AG04450 (cell line): ENCODE data around the gene GMCL2. TPM values are rescaled to one million over a fixed set of nuclear protein-coding genes. Genes with fewer than 3 reads are reported as not detected.

Experiments used
- CTCF ChIA-PET: fragments of 300-600, 350-600 bp; formaldehyde crosslinking; extraction: SDS; loops from one replicate; lab custom pipeline; 2022; ENCODE audit warnings: antibody characterized with exemption, inconsistent platforms; lab: Charles Lee
- POLR2A ChIA-PET: fragments of 350-600 bp; formaldehyde crosslinking; extraction: SDS; loops from one replicate; lab custom pipeline; 2021; ENCODE audit warnings: antibody characterized with exemption, inconsistent platforms; lab: Yijun Ruan, JAX
- DNase-seq: peaks from one replicate; pipeline ENCODE4 v3.0.0-alpha.2; 2011; ENCODE audit warnings: low read depth, low spot score
- H3K27ac ChIP-seq: one replicate; pipeline ENCODE4 v1.5.1; 2012; ENCODE audit warnings: low read depth, low read length, control low read depth
- H3K27me3 ChIP-seq: one replicate; pipeline ENCODE4 v1.6.0; 2012; ENCODE audit warnings: low read length; ENCODE audit not compliant: control insufficient read depth, insufficient read depth
- H3K4me3 ChIP-seq: 2 replicates; pipeline ENCODE4 v1.5.1; 2011; ENCODE audit warnings: mild to moderate bottlenecking, low read depth, low read length, control low read depth
- H3K9me3 ChIP-seq: 2 replicates; pipeline ENCODE4 v1.5.1; 2012; ENCODE audit warnings: low read length; ENCODE audit not compliant: control insufficient read depth, insufficient read depth
- polyA plus RNA-seq: library from polyadenylated mRNA; depleted of rRNA; stranded (reverse); fragments of >200 nt; gene quantifications from 2 replicates; pipeline ENCODE4 v1.2.3, GENCODE V29; 2011
- TF ChIP-seq, protein P1 (sequence below): IDR thresholded peaks from 2 replicates; pipeline ENCODE4 v1.5.1; 2011; ENCODE audit warnings: low read depth, low read length, control low read depth, inconsistent platforms

The GMCL2 gene
- polyA plus RNA-seq, 1 experiment = not detected

DNA sequence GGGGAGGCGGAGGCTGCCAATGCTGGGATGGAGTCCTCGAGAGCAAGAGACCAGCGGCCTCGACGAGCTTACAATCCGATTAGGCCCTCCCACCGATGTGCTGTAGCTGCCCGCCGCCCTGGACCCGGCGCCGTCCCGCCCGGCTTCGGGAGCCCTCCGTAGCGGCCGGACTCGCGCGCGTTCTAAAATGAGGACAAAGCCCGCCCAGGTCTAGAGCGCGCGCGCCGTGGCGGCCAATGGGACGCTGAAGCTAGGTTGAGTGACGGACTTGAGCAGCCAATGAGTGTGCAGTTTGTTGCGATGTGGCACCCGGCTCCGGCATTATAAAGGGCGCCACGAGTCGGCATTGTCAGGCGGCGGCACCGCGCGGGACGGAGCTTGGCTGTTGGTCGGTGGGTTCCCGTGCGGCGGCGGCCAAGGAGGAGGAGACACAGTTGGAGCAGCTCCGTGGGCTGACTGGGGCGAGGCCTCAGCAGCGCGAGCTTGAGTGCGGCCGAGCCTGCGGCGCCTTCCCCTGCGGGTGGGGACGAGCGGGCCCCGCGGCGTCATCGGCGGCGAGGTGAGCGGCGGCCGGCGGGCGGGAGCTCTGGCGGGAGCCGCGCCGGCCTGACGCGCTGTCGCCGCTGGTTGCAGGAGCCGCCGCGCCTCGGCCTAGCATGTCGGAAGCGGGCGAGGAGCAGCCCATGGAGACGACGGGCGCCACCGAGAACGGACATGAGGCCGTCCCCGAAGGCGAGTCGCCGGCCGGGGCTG lies 17.2 kb upstream of the GMCL2 start, which contains the start of gene HNRNPAB:
Gene HNRNPAB, plus strand, starts transcription at position 352 of the 753 bp plus-strand sequence. Its CDS starts 305 bp downstream, at position 657.
- peak within 1 kb of the TSS; percentile 75 for H3K4me3 ChIP-seq
- H3K27ac ChIP-seq = peak within 1 kb of the TSS; percentile 11
- CTCF ChIA-PET = interaction anchor here (2.1 kb wide), 1 partner anchor 129 kb away, joined by 4 read pairs; no protein-coding TSS in a partner anchor
- POLR2A ChIA-PET = interaction anchor here (0.5 to 1.5 kb wide), 26 partner anchors 9 to 1667 kb away, joined by 3 to 20 read pairs (median 4); partner anchors contain the start of genes HNRNPH1, NHP2, PHYKPL and RNF44
- DNase-seq = peak; percentile 95
- no peaks in the 10 kb centered on the region; the same call in 1 of the 2 replicates for H3K9me3 ChIP-seq
- no peaks in the 10 kb centered on the region for H3K27me3 ChIP-seq
- TF ChIP-seq, protein P1, sequence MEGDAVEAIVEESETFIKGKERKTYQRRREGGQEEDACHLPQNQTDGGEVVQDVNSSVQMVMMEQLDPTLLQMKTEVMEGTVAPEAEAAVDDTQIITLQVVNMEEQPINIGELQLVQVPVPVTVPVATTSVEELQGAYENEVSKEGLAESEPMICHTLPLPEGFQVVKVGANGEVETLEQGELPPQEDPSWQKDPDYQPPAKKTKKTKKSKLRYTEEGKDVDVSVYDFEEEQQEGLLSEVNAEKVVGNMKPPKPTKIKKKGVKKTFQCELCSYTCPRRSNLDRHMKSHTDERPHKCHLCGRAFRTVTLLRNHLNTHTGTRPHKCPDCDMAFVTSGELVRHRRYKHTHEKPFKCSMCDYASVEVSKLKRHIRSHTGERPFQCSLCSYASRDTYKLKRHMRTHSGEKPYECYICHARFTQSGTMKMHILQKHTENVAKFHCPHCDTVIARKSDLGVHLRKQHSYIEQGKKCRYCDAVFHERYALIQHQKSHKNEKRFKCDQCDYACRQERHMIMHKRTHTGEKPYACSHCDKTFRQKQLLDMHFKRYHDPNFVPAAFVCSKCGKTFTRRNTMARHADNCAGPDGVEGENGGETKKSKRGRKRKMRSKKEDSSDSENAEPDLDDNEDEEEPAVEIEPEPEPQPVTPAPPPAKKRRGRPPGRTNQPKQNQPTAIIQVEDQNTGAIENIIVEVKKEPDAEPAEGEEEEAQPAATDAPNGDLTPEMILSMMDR = no peak

- Histone ChIP-seq H3K4me3 (peak overlapping the region; percentile 75), H3K9me3 (no peaks in the 10 kb centered on the region; the same call in 1 of the 2 replicates), H3K27me3 (no peaks in the 10 kb centered on the region), H3K27ac (peak overlapping the region; percentile 11)
- TF ChIP-seq, protein P1 = no peak
- DNase-seq = no peak
- POLR2A ChIA-PET = interaction anchor here (0.7 to 1.5 kb wide), 22 partner anchors 9 to 1667 kb away, joined by 3 to 20 read pairs (median 4); partner anchors contain the start of genes HNRNPH1, NHP2, PHYKPL and RNF44
- CTCF ChIA-PET = interaction anchor here (2.1 kb wide), 1 partner anchor 128 kb away, joined by 4 read pairs; no protein-coding TSS in a partner anchor
These were observed 16.6 kb upstream of the GMCL2 start for GRCh38 chr5:178203670-178204181.

GRCh38 chr5:178202541-178202940 lies 15.4 kb upstream of the GMCL2 start:
- Histone ChIP-seq H3K27ac (no peak overlapping the region), H3K9me3 (no peaks in the 10 kb centered on the region; the same call in 1 of the 2 replicates), H3K4me3 (no peak overlapping the region), H3K27me3 (no peaks in the 10 kb centered on the region)
- POLR2A ChIA-PET = no interaction called here
- TF ChIP-seq, protein P1 = no peak
- CTCF ChIA-PET = no interaction called here
- DNase-seq = no peak

- TF ChIP-seq, protein P1 = no peak
- CTCF ChIA-PET = no interaction called here
These were observed 14.7 kb upstream of the GMCL2 start for GRCh38 chr5:178201927-178202235.

More at GRCh38 chr5:178201927-178202235, 14.7 kb upstream of the GMCL2 start:
- no peak for DNase-seq
- Histone ChIP-seq H3K27ac (no peak overlapping the region), H3K9me3 (no peaks in the 10 kb centered on the region; the same call in 1 of the 2 replicates), H3K27me3 (no peaks in the 10 kb centered on the region), H3K4me3 (no peak overlapping the region)
- POLR2A ChIA-PET = no interaction called here
